RPMI8226 (cell line): Measurements from ENCODE around the gene SSTR5.

ENCODE experiments used
- DNase-seq: peaks from one replicate; pipeline ENCODE4 v3.0.0-alpha.2; 2015

Gene SSTR5

DNA sequence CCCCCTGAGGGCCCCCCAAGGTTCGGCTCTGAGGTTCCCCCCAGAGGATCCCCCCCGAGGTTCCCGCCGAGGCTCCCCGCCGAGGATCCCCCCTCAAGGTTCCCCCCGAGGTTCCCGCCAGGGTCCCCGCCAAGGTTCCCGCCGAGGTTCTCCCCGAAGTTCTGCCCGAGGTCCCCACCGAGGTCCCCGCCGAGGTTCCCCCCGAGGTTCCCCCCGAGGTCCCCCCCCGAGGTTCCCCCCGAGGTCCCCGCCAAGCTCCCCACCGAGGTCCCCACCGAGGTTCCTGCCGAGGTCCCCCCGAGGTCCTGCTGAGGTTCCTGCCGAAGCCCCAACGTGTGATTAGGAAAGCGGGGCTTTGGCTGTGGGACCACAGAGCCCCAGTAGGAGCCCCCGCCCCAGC lies 32.2 kb upstream of the SSTR5 start:
- DNase-seq: no peak

DNA sequence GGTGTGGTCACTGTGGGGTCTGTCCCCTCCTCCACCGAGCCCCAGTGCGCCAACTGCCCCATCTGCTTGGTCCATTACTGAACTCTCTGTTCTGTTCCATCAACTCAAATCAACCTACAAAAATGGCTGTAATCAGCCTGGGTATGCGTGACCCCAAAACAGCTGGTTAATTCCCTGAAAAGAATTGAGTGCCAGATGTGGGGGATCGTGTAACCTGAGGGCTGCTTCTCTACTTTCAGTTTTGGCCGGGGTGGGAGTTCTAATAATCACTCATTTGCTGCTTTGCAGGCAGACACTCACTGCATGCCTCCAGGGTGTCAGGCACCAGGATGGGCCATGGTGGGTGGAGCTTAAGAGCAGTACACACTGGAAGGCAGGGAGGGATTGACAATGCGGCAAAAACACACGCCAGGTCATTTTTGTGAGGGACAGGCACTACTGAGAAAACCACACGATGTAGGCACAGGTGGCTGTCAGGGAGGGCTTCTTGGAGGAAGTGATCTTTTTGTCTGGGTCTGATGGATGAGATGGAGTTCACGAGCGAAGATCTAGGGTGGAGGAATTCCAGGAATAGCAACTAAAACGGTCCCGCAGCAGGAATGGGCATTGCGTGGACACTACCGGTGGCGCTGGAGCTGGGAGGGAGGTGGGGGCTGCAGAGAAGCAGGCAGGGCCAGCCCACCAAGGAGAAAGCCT lies 30.4 kb upstream of the SSTR5 start:
- DNase-seq: peak; percentile 89

DNA sequence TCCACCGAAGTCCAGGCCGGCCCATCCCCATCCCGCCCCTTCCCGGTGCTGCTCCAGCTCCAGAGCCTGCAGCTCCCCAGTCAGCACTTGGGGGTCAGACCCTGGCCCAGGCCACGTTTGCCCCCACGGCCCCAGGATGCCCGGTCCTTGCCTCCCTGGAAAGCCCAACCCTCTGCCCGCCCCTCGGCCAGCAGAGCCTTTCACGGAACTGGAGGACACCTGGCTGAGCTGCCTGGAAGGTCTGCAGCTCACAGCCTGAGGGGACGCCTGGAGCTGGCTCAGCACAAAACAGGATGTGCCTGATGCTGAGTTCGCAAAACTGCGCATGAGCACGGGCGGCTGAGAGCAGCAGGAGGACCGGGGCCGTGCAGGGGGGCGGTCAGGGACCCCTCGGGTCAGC lies 29.7 kb upstream of the SSTR5 start:
- peak; percentile 99 for DNase-seq

DNA sequence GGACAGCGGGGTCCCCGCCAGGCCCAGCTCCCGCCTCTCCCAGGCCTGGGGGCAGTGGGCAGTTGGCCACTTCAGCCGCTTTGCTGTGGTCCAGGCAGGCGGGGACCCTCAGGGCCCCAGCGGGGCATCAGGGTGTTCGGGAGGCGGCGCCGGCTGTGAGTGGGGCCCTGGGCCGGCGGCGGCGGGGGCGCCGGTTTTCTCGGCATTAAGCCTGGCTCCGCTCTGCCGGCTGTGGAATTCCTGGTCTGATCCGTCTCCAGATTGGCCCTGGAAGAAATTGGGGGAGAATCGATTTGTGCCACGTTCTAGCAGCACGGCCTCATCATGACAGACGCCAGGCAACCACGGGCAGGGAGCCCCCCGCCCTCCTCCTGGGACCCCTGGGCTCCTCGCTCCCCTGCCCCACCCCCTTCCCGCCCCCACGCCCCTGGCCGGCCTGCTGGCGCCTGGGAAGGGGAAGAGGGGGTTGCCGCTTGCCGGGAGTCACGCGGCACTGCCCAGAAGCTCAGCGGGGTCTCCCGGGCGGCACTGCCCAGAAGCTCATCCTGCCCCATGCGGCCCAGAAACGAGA lies 28.6 kb upstream of the SSTR5 start:
- no peak for DNase-seq

- peak; percentile 39 for DNase-seq
Measured at GRCh38 chr16:1044460-1045309, 27.9 kb upstream of the SSTR5 start.

DNA sequence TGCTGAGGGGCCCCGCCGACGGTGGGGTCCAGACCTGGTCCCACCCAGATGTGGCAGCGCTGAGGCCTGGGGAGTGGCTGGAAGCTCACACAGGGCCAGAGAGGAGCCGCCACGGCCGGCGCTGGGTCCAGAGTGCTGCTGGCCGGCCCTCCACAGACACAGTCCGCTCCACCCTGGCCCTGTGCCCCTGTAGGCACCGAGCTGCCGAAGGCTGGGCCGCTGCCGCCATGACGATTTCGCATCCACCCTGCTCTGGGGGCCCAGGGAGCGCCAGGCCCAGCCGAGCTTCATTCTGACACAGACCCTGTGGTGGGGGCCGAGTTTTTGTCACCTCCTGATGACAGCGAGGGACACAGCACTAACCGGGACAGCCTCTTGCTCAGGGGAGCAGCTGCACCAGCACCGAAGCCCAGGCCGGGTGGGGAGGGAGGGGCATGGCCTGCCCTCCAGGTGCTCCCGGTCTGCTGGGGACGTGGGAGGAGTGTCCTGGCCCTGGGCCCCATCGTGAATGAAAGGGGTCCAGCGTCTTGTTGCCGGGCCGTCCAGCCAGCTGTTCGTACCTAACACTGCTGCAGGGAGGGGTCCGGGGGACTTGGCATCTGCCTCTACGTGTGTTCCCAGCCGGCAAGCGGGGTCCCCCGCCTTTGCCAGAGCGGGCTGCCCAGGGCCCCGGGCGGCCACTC lies 27.1 kb upstream of the SSTR5 start:
- no peak for DNase-seq

- no peak for DNase-seq
Measured at GRCh38 chr16:1045993-1046911, 26.3 kb upstream of the SSTR5 start.

DNA sequence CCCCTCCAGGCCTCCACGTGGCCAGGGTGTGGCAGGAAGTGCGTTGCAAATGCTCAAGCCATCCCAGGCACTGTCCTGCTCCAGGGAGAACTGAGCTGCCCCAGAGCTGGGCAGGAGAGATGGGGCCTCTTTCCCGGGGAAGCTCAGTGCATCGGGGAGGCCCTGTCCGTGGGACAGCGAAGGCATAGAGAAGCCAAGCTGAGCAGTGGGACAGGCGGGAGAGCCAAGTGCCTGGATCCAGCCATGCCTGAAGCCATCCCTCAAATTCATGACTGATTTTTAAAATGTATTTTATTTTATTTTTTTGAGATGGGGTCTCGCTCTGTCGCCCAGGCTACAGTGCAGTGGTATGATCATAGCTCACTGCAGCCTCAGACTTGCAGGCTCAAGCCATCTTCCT lies 25.4 kb upstream of the SSTR5 start:
- DNase-seq: no peak

GRCh38 chr16:1047801-1048200 lies 24.7 kb upstream of the SSTR5 start:
- no peak for DNase-seq

DNA sequence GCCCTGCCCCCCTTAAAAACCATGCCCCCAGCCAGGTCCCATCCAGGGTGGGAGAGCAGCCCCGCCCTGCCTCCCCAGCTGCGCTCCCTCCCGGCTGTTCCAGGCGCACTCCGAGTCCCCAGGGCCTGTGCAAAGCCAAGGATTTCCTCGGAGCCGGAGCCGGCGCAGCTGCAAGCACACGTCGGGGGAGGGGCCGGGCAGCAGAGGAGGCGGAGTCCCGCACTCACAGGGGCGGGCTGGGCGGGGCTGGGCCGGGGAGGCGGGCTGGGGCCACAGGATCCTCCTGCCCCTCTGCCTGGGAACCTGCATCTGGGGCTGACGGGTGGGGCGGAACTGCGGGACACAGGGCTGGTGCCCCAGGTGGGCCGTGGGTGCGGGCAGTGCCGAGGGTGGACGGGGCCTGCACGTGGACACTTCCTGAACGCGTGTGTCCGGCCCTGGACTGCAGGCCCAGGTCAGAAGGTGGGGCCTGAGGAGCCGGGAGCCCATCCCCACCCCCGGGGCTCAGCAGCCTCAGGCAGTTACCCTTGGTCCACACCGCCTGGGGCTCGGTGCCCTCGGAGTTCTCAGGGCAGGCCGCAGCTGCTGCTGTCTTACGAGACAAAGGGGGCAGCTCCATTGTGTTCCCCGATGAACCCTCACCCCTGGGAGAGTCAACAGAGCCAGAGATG lies 24.0 kb upstream of the SSTR5 start:
- DNase-seq: peak; percentile 84

- no peak for DNase-seq
Measured at GRCh38 chr16:1049113-1049975, 23.2 kb upstream of the SSTR5 start.

DNA sequence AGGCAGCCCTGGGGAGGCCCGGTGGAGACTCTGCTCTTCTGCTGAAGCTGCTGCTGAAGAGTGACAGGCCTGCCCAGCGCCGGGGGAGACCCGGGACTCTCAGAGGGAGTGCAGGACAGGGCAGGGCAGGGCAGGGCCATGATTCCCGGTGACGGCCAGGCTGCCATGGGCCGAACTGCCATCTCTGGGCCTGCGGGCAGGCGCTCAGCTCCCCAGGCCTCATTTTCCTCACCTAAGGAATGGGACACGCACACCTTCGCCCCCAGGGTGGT lies 22.6 kb upstream of the SSTR5 start:
- DNase-seq: no peak

DNA sequence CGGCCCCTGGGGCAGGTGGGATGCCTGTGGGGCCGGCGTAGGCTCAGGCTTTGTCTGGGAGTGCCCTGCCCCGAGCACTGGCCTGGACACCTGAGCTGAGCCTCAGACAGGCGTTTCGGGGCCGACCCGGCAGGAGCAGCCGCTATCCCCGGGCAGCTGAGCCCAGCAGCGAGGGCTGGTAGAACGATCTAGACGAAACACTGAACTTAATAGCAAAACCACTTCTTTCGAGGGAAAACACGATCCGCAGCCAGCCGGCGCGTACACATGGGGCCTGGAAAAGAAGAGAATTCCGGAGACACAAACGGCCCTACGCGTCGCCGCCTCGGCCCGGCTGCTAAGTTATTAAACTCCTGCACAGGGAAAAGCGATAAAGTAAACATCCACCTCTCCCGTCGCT lies 22.0 kb upstream of the SSTR5 start:
- no peak for DNase-seq

GRCh38 chr16:1050921-1051320 lies 21.6 kb upstream of the SSTR5 start:
- no peak for DNase-seq

GRCh38 chr16:1051446-1051845 lies 21.1 kb upstream of the SSTR5 start:
- no peak for DNase-seq

GRCh38 chr16:1052721-1053120 lies 19.8 kb upstream of the SSTR5 start:
- no peak for DNase-seq

DNA sequence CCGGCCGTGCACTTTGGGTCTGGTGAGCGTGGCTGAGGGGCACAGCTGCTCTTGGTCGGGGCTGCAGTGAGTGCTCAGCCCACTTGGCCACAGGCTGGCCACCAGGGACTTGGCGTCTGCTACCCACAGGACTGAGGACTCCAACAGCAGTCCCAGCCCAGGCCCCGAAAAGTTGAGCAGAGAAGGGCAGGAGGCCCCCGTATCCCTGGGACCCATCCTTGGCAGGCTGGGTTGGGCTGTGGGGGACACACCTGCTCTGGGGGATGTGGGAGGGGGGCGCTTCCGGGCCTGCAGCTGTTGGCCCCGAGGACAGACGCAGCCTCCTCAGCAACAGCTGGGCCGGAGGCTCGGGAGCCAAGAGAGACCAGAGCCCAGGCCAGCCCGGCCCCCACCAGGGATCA lies 19.4 kb upstream of the SSTR5 start:
- peak; percentile 54 for DNase-seq

- DNase-seq: no peak
Measured at GRCh38 chr16:1053700-1054368, 18.7 kb upstream of the SSTR5 start.

GRCh38 chr16:1054660-1055556 lies 17.6 kb upstream of the SSTR5 start:
- peak; percentile 71 for DNase-seq
